GM10847 (cell line): ENCODE data around the gene CLIC1.

Experiments used
- POLR2A ChIP-seq: IDR thresholded peaks from 2 replicates; pipeline ENCODE4 v1.6.1; 2011; ENCODE audit not compliant: insufficient read length; ENCODE audit errors: extremely low read depth

The CLIC1 gene

GRCh38 chr6:31775633-31776484 lies 39.5 kb upstream of the CLIC1 start:
- no peak for TF ChIP-seq POLR2A

GRCh38 chr6:31775184-31775583 lies 38.9 kb upstream of the CLIC1 start:
- no peak for TF ChIP-seq POLR2A

DNA sequence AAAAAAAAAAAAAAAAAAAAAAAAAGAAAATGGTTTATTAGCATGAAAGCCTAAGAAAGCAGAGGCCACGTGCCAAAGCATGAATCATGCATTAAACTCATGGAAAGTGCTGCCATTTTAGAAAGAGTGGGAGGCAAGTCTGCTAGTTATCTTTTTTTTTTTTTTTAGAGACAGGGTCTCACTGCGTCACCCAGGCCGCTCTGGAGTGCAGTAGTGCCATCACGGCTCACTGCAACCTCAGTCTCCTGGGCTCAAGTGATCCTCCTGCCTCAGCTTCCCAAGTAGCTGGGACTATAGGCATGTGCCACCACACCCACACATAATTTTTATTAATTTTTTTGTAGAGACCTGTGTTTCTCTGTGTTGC lies 35.6 kb upstream of the CLIC1 start:
- no peak for TF ChIP-seq POLR2A

DNA sequence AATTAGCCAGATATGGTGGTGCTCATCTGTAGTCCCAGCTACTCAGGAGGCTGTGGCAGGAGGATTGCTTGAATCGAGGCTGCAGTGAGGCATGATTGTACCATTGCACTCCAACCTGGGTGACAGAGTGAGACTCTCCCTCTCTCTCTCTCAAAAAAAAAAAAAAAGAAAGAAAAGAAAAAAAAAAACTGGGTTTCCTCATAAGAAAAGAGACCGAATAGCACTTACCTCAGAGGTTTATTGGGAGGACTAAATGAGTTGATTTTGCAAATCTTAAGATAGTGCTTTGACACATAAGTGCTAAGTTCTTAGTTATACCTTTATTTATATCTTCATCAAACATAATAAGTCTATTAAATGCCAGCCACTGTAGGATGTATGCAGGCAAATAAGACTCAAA lies 34.5 kb upstream of the CLIC1 start:
- no peak for TF ChIP-seq POLR2A

GRCh38 chr6:31769684-31770371 lies 33.5 kb upstream of the CLIC1 start:
- no peak for TF ChIP-seq POLR2A

GRCh38 chr6:31768363-31769257 lies 32.3 kb upstream of the CLIC1 start:
- TF ChIP-seq POLR2A, result no peak

DNA sequence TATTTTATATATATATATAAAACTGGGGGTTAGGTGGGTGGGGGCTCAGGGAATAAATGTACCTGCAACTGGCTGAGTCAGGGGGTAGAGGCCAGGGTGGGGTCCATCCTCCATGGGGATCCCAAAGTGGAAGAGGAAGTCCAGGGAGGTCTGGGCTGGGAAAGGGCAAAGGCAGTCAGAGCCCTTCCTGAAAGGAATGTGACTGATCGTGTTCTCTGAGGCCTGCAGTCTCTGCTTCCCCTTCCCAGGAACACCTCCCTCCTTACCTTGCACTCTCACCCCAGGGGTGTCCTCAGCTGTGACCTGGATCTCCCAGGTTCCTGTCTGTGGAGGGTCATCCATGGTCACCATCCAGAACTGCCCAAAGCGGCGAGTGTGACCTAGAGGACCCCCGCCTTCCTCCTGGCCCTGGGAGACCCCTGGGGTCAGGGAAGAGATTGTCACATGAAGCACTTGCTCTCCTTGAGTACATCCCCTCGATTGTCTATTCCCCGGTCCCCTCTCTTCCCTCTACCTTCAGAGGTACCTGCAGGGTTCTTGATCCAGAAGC lies 30.8 kb upstream of the CLIC1 start:
- TF ChIP-seq POLR2A, result no peak

DNA sequence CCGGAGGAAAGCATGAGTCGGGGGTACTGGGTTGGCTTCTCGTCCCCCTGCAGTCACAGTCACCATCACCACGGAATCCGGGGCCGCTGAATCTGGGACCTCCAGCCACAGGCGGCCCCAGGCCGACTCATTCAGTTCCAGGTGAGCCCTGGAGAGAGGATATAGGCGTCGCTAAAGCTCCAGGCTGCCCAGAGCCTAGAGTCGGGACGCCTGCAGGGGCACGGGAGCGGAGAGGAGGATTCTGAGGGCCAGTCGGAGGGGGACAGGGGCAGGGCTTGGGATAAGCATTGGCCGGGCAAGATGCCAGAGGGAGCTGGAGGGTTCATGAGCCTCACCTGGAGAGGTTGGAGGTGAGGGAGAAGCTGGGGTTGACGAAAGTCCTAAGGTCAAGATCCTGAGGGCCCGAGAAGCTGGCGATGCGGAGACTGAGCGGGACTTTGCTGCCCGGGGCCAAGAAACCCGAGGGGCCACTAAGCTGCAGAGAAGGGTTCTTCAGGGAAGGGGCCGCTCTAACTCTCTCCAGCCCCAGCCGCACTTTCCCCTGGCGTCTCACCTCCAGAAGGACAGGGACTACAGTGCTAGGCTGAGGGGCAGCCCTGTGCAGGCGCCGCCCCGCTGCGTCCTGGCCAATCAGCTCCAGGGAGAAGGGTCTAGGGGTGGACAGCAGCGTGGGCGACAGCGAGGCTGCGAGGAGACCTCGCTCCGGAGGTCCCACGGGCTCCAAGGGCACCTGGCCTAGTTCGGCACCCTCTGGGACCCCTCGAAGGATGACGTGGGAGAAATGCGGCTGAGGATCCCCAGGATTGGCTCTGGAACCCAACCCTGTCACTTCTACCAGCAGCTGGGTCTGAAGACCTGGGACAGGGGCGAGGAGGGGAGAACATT lies 29.8 kb upstream of the CLIC1 start:
- no peak for TF ChIP-seq POLR2A

- no peak for TF ChIP-seq POLR2A
These were observed 29.2 kb upstream of the CLIC1 start for GRCh38 chr6:31765559-31765909.

- TF ChIP-seq POLR2A, result no peak
These were observed 27.9 kb upstream of the CLIC1 start for GRCh38 chr6:31764198-31764597.

DNA sequence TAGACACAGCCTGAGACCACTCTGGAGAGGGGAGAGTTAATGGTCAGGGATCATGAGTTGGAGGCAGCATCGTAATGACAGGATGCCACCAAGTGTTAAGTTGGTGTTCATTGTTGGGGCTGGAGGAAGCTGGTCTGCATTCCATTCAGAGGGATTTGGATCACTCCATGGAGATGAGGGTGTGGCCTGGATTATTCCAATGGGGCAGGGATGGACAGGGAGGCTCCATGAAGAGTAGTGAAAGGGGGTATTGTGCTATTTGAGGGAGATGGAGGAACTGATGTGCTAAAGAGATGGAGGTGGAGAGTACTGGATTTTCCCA lies 27.2 kb upstream of the CLIC1 start:
- no peak for TF ChIP-seq POLR2A

GRCh38 chr6:31762878-31763618 lies 26.7 kb upstream of the CLIC1 start:
- TF ChIP-seq POLR2A, result no peak

DNA sequence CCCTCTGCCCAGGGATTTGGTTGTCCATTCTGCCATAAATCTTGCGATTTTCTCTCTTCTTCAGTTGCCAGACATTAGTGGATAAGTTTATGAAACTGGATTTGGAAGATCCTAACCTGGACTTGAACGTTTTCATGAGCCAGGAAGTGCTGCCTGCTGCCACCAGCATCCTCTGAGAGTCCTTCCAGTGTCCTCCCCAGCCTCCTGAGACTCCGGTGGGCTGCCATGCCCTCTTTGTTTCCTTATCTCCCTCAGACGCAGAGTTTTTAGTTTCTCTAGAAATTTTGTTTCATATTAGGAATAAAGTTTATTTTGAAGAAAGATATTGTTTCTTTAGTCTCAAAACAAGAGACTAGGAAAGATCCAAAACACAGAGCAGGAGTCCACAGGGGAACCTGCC lies 26.0 kb upstream of the CLIC1 start, which contains the start of gene SAPCD1:
SAPCD1 (plus strand) TSS at position 301 of the 400 bp plus-strand sequence. CDS start 399 bp downstream, outside the sequence.
- no peak for TF ChIP-seq POLR2A

GRCh38 chr6:31761343-31761742 lies 25.0 kb upstream of the CLIC1 start:
- no peak for TF ChIP-seq POLR2A
